ENCODE results near the gene AGAP1. TPM values are rescaled to one million over a fixed set of nuclear protein-coding genes. Genes with fewer than 3 reads are reported as not detected.

AGAP1 gene
- total and polyA plus RNA-seq, 2 donors (not counting 3 experiments of a cell fraction or from before 2014, with no cell fraction given): 10.2 to 20.9 TPM

DNA sequence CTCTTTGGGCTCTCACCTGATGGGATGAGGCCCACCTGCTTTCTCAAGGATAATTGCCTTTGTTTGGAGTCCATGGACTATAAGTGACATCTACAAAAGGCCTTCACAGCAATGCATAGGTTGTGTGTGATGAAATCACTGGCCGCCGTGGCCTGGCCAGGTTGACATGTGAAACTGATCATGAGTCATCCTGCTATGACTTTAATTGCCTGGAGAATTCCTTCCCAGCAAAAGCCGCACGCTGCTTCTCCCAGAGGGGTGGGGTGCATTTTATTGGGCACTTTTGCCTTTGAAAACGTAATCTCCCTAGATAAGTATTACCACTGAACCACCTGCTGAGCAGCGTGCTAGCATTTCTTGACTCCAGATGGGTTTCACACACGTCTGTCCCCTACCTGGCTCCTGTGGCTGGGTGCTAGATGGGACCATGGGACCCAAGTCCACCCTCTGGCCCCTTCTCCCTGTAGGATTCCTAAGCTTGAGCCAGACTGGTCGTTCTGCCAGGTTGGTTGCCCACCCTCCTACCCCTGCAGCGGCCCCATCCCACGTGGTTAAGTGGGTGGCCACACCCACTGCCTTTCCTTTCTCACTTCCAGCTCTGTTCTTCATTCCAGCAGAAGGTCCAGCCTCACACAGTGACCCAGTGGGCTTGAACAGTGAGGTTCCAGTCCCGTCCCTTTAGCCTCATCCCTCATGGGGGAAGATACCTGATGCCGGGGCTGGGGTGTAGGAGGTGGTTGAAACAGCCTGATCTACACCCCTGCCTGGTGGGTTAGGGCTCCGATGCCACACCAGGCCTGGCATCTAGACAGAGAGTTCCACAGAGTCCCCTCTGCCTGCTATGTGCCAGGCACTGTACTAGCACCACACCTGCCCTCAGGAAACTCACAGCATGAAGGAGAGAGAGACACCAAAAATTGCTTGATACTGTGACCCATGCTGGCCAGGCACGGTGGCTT lies 584.7 kb downstream of the AGAP1 start:
- dilution Hi-C loops (cut with MboI; ENCODE audit: extremely low pct_ligation_motif_present, low sequenced_read_pairs) (no loop called here), intact Hi-C loops (cut with micrococcal nuclease) (no loop called here)
- H4K20me1 ChIP-seq (replicated peaks; ENCODE audit: control insufficient read depth, extremely low read depth, insufficient read depth, low read length): no peaks in the 10 kb centered on the region
- H3K4me3 ChIP-seq (replicated peaks in 1 of 3; ENCODE audit: insufficient read depth in 1 of 3, low read depth in 1 of 3, low read length in 3 of 3): no peak overlapping the region
- H3K4me2 ChIP-seq (ENCODE audit: insufficient read depth, low read length): no peak overlapping the region
- H3K9me3 ChIP-seq (replicated peaks; ENCODE audit: control insufficient read depth, insufficient read depth, low read length): no peaks in the 10 kb centered on the region
- CTCF ChIA-PET: no interaction called here
- H3K9ac ChIP-seq (replicated peaks; ENCODE audit: extremely low read depth, insufficient read depth, low read length): no peak overlapping the region
- no peak for DNase-seq (ENCODE audit: low read depth, low spot score)
- FAIRE-seq: no peak
- TF ChIP-seq POLR2A (IDR thresholded peaks at IDR 0.05; ENCODE audit: low read depth, low read length) (no peak), MYC (IDR thresholded peaks at IDR 0.05; ENCODE audit: low read depth, low read length) (no peak), JUN (IDR thresholded peaks at IDR 0.05; ENCODE audit: borderline replicate concordance, insufficient read depth, insufficient read length, low read depth) (no peak), EZH2 (IDR thresholded peaks at IDR 0.05; ENCODE audit: borderline replicate concordance, low read depth, low read length, severe bottlenecking) (no peak), MAX (IDR thresholded peaks at IDR 0.05; ENCODE audit: insufficient read depth, insufficient read length) (no peak), FOS (IDR thresholded peaks at IDR 0.05; ENCODE audit: borderline replicate concordance, insufficient read depth, low read length) (no peak)
- TF ChIP-seq, protein P1, sequence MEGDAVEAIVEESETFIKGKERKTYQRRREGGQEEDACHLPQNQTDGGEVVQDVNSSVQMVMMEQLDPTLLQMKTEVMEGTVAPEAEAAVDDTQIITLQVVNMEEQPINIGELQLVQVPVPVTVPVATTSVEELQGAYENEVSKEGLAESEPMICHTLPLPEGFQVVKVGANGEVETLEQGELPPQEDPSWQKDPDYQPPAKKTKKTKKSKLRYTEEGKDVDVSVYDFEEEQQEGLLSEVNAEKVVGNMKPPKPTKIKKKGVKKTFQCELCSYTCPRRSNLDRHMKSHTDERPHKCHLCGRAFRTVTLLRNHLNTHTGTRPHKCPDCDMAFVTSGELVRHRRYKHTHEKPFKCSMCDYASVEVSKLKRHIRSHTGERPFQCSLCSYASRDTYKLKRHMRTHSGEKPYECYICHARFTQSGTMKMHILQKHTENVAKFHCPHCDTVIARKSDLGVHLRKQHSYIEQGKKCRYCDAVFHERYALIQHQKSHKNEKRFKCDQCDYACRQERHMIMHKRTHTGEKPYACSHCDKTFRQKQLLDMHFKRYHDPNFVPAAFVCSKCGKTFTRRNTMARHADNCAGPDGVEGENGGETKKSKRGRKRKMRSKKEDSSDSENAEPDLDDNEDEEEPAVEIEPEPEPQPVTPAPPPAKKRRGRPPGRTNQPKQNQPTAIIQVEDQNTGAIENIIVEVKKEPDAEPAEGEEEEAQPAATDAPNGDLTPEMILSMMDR (IDR thresholded peaks at IDR 0.05; ENCODE audit: extremely low read depth in 1 of 2, insufficient read depth in 1 of 2, low read depth in 1 of 2, low read length in 2 of 2): no peak
- peaks cover 6% of the 10 kb centered on the region for H3K4me1 ChIP-seq (ENCODE audit: control insufficient read depth, extremely low read depth, insufficient read depth, low read length)
- no peak overlapping the region for H3K27ac ChIP-seq (ENCODE audit: insufficient read depth, low read depth, low read length)
- POLR2A ChIA-PET: no interaction called here
- BruUV-seq (replicated peaks): no TSS peak
- no peaks in the 10 kb centered on the region for H3K9me1 ChIP-seq (replicated peaks; ENCODE audit: control insufficient read depth, extremely low read depth, insufficient read depth, low read length)
- no peaks in the 10 kb centered on the region for H3K79me2 ChIP-seq (ENCODE audit: control insufficient read depth, insufficient read depth, low read length)
- no peak overlapping the region for H2AFZ ChIP-seq (ENCODE audit: low read depth, low read length)
- no peaks in the 10 kb centered on the region for H3K36me3 ChIP-seq (ENCODE audit: control insufficient read depth in 2 of 2, extremely low read depth in 1 of 2, insufficient read depth in 2 of 2, low read length in 2 of 2)
- H3K27me3 ChIP-seq (ENCODE audit: control insufficient read depth in 2 of 2, insufficient read depth in 2 of 2, low read length in 2 of 2): no peaks in the 10 kb centered on the region

Data from endothelial cell of umbilical vein (primary cell).